Neutrophil (primary cell): ENCODE data around the gene CAV2.
"Not testable (repeated sequence)": the region's sequence is repeated elsewhere in the genome, so short reads cannot be mapped to it uniquely, and the experiment has no call there.

ENCODE experiments used
- H3K27ac ChIP-seq: fragments of 200-600 bp; sonication (generic); 2 replicates; pipeline ENCODE4 v1.5.1; 2016; ENCODE audit warnings: mild to moderate bottlenecking, moderate library complexity
- H3K27me3 ChIP-seq: fragments of 200-600 bp; sonication (generic); 2 replicates; pipeline ENCODE4 v1.6.0; 2016; ENCODE audit warnings: mild to moderate bottlenecking
- H3K36me3 ChIP-seq: fragments of 200-600 bp; sonication (generic); 2 replicates; pipeline ENCODE4 v1.5.1; 2017
- H3K4me1 ChIP-seq, 2 experiments: fragments of 200-600 bp in 1 of 2; sonication (generic) in 1 of 2; 1 replicate in 1 of 2; 2 replicates in 1 of 2; pipeline versions ENCODE4 v1.5.1 to v1.6.1; 2013 to 2016; ENCODE audit warnings: low read depth in 1 of 2, low read length in 1 of 2, mild to moderate bottlenecking in 1 of 2, moderate library complexity in 1 of 2; ENCODE audit not compliant: control insufficient read depth in 1 of 2, insufficient read depth in 1 of 2
- H3K4me3 ChIP-seq, 2 experiments: fragments of 200-600 bp in 1 of 2; sonication (generic) in 1 of 2; 1 replicate in 1 of 2; 2 replicates in 1 of 2; pipeline ENCODE4 v1.5.1; 2013 to 2016; ENCODE audit warnings: low read depth in 1 of 2, low read length in 1 of 2, mild to moderate bottlenecking in 1 of 2, moderate library complexity in 1 of 2
- H3K9me3 ChIP-seq: fragments of 200-600 bp; sonication (generic); 2 replicates; pipeline ENCODE4 v1.5.1; 2016
- CTCF ChIP-seq: fragments of 200-600 bp; sonication (generic); IDR thresholded peaks from 2 replicates; pipeline ENCODE4 v1.5.1; 2016; ENCODE audit warnings: antibody characterized with exemption

The CAV2 gene

GRCh38 chr7:116477625-116478024 is 21.9 kb upstream of the CAV2 start:
- H3K9me3 ChIP-seq = no peaks in the 10 kb centered on the region
- TF ChIP-seq CTCF = no peak
- no peaks in the 10 kb centered on the region for H3K27me3 ChIP-seq
- H3K4me3 ChIP-seq = no peak overlapping the region
- H3K36me3 ChIP-seq = no peaks in the 10 kb centered on the region
- no peak overlapping the region for H3K27ac ChIP-seq
- H3K4me1 ChIP-seq = no peaks in the 10 kb centered on the region

- no peaks in the 10 kb centered on the region for H3K27me3 ChIP-seq
- H3K4me3 ChIP-seq = no peak overlapping the region
- no peaks in the 10 kb centered on the region for H3K9me3 ChIP-seq
- H3K4me1 ChIP-seq = no peaks in the 10 kb centered on the region
- no peaks in the 10 kb centered on the region for H3K36me3 ChIP-seq
- no peak for TF ChIP-seq CTCF
- no peak overlapping the region for H3K27ac ChIP-seq
Measured at GRCh38 chr7:116478834-116479233, 20.7 kb upstream of the CAV2 start.

GRCh38 chr7:116483271-116483942 is 16.1 kb upstream of the CAV2 start:
- Histone ChIP-seq H3K36me3 (no peaks in the 10 kb centered on the region), H3K4me3 (no peak overlapping the region), H3K4me1 (no peaks in the 10 kb centered on the region), H3K9me3 (no peaks in the 10 kb centered on the region), H3K27me3 (peaks cover 5% of the 10 kb centered on the region), H3K27ac (no peak overlapping the region)
- no peak for TF ChIP-seq CTCF

- not testable (repeated sequence) for H3K4me3 ChIP-seq, H3K4me1 ChIP-seq, H3K9me3 ChIP-seq
Measured at GRCh38 chr7:116484389-116484788, 15.1 kb upstream of the CAV2 start.

GRCh38 chr7:116487907-116488521 is 11.5 kb upstream of the CAV2 start:
- H3K4me3 ChIP-seq = no peak overlapping the region
- no peaks in the 10 kb centered on the region for H3K4me1 ChIP-seq
- H3K27ac ChIP-seq = no peak overlapping the region
- H3K27me3 ChIP-seq = peaks cover 5% of the 10 kb centered on the region
- no peak for TF ChIP-seq CTCF
- H3K9me3 ChIP-seq = no peaks in the 10 kb centered on the region
- no peaks in the 10 kb centered on the region for H3K36me3 ChIP-seq

More at GRCh38 chr7:116484389-116484788, 15.1 kb upstream of the CAV2 start:
- not testable (repeated sequence) for H3K27me3 ChIP-seq, H3K27ac ChIP-seq, H3K36me3 ChIP-seq

GRCh38 chr7:116490351-116490750 is 9.2 kb upstream of the CAV2 start:
- Histone ChIP-seq H3K4me3 (no peak overlapping the region), H3K27ac (no peak overlapping the region), H3K36me3 (no peaks in the 10 kb centered on the region), H3K4me1 (no peaks in the 10 kb centered on the region), H3K27me3 (peaks cover 5% of the 10 kb centered on the region), H3K9me3 (no peaks in the 10 kb centered on the region)
- no peak for TF ChIP-seq CTCF
